ENCODE data around the gene MYRIP. TPM values are rescaled to one million over a fixed set of nuclear protein-coding genes. Genes with fewer than 3 reads are reported as not detected.
"Not testable (repeated sequence)": the region's sequence is repeated elsewhere in the genome, so short reads cannot be mapped to it uniquely, and the experiment has no call there.

MYRIP gene
- polyA plus RNA-seq, 12 donors, result 0.64 to 3.5 (median 0.93) TPM; not detected in 1

- DNase-seq, result no peak
These were observed 228.2 kb downstream of the MYRIP start for GRCh38 chr3:40037582-40037981.

GRCh38 chr3:40042752-40043443 is 233.5 kb downstream of the MYRIP start:
- DNase-seq, result no peak

- DNase-seq, result peak; percentile 31
These were observed 234.0 kb downstream of the MYRIP start for GRCh38 chr3:40043444-40043755.

- no peak for DNase-seq
These were observed 235.1 kb downstream of the MYRIP start for GRCh38 chr3:40044487-40044886.

GRCh38 chr3:40045051-40045450 is 235.6 kb downstream of the MYRIP start:
- DNase-seq, result no peak

- no peak for DNase-seq
These were observed 236.7 kb downstream of the MYRIP start for GRCh38 chr3:40046149-40046548.

GRCh38 chr3:40047406-40047805 is 238.0 kb downstream of the MYRIP start:
- no peak for DNase-seq

GRCh38 chr3:40053663-40054062 is 244.3 kb downstream of the MYRIP start:
- DNase-seq, result no peak

- no peak for DNase-seq
These were observed 245.3 kb downstream of the MYRIP start for GRCh38 chr3:40054568-40055222.

- DNase-seq, result no peak
These were observed 246.0 kb downstream of the MYRIP start for GRCh38 chr3:40055361-40055760.

GRCh38 chr3:40055956-40056355 is 246.5 kb downstream of the MYRIP start:
- DNase-seq, result peak; percentile 15

- DNase-seq, result no peak
These were observed 247.7 kb downstream of the MYRIP start for GRCh38 chr3:40057077-40057476.

GRCh38 chr3:40057786-40058185 is 248.4 kb downstream of the MYRIP start:
- DNase-seq, result no peak

- DNase-seq, result peak; percentile 59
These were observed 259.2 kb downstream of the MYRIP start for GRCh38 chr3:40068636-40069035.

GRCh38 chr3:40070816-40071215 is 261.4 kb downstream of the MYRIP start:
- no peak for DNase-seq

- DNase-seq, result no peak
These were observed 262.4 kb downstream of the MYRIP start for GRCh38 chr3:40071683-40072238.

GRCh38 chr3:40073310-40074007 is 264.1 kb downstream of the MYRIP start:
- DNase-seq, result no peak

- DNase-seq, result not testable (repeated sequence)
These were observed 267.7 kb downstream of the MYRIP start for GRCh38 chr3:40077139-40077538.

- DNase-seq, result not testable (repeated sequence)
These were observed 268.6 kb downstream of the MYRIP start for GRCh38 chr3:40077828-40078492.

GRCh38 chr3:40078590-40078989 is 269.2 kb downstream of the MYRIP start:
- DNase-seq, result no peak

GRCh38 chr3:40079203-40079846 is 269.9 kb downstream of the MYRIP start:
- DNase-seq, result peak; percentile 63

- peak; percentile 21 for DNase-seq
These were observed 270.4 kb downstream of the MYRIP start for GRCh38 chr3:40079847-40080240.

Data from muscle of arm (tissue), 12 donors.